ENCODE measurements around the gene GREM1. TPM values are rescaled to one million over a fixed set of nuclear protein-coding genes. Genes with fewer than 3 reads are reported as not detected.
A peak's percentile ranks its signal among the peaks of the same experiment; 100 is the strongest.

The GREM1 gene
- total RNA-seq, 1 experiment from 2014 or later, result 27.3 TPM

GRCh38 chr15:32716915-32717425 is 834 bp upstream of the GREM1 start:
- no peaks in the 10 kb centered on the region for H3K9me3 ChIP-seq
- H3K27me3 ChIP-seq, result peaks cover 7% of the 10 kb centered on the region
- H3K4me3 ChIP-seq, result peak overlapping the region; percentile 53
- no peak for DNase-seq
- no peaks in the 10 kb centered on the region; the same call in 1 of the 2 replicates for H3K36me3 ChIP-seq

GRCh38 chr15:32718227-32718820 is 520 bp downstream of the GREM1 start:
- Histone ChIP-seq H3K27me3 (peaks cover 7% of the 10 kb centered on the region), H3K4me3 (peak overlapping the region; percentile 53), H3K36me3 (no peaks in the 10 kb centered on the region; the same call in 1 of the 2 replicates), H3K9me3 (no peaks in the 10 kb centered on the region)
- DNase-seq, result peak; percentile 29

GRCh38 chr15:32718821-32719716 is 1.3 kb downstream of the GREM1 start:
- Histone ChIP-seq H3K9me3 (no peaks in the 10 kb centered on the region), H3K4me3 (peak overlapping the region; percentile 53), H3K36me3 (no peaks in the 10 kb centered on the region; the same call in 1 of the 2 replicates), H3K27me3 (peaks cover 7% of the 10 kb centered on the region)
- peak; percentile 33 for DNase-seq

- Histone ChIP-seq H3K4me3 (no peak overlapping the region), H3K36me3 (peaks cover 2% of the 10 kb centered on the region; the same call in 1 of the 2 replicates), H3K9me3 (no peaks in the 10 kb centered on the region), H3K27me3 (peaks cover 7% of the 10 kb centered on the region)
- no peak for DNase-seq
These were observed 3.8 kb downstream of the GREM1 start for GRCh38 chr15:32721596-32721995.

GRCh38 chr15:32722136-32722535 is 4.3 kb downstream of the GREM1 start:
- H3K9me3 ChIP-seq, result no peaks in the 10 kb centered on the region
- H3K27me3 ChIP-seq, result peaks cover 5% of the 10 kb centered on the region
- DNase-seq, result no peak
- H3K36me3 ChIP-seq, result peaks cover 2% of the 10 kb centered on the region; the same call in 1 of the 2 replicates
- H3K4me3 ChIP-seq, result no peak overlapping the region

- peaks cover 3% of the 10 kb centered on the region; the same call in 1 of the 2 replicates for H3K27me3 ChIP-seq
- H3K36me3 ChIP-seq, result peaks cover 2% of the 10 kb centered on the region; the same call in 1 of the 2 replicates
- H3K4me3 ChIP-seq, result no peak overlapping the region
- no peak for DNase-seq
- no peaks in the 10 kb centered on the region for H3K9me3 ChIP-seq
These were observed 5.6 kb downstream of the GREM1 start for GRCh38 chr15:32723171-32723948.

GRCh38 chr15:32729700-32730395 is 12.0 kb downstream of the GREM1 start:
- no peaks in the 10 kb centered on the region for H3K27me3 ChIP-seq
- H3K4me3 ChIP-seq, result no peak overlapping the region
- no peaks in the 10 kb centered on the region for H3K9me3 ChIP-seq
- no peak for DNase-seq
- peaks cover 8% of the 10 kb centered on the region; the same call in 1 of the 2 replicates for H3K36me3 ChIP-seq

- Histone ChIP-seq H3K27me3 (no peaks in the 10 kb centered on the region), H3K9me3 (no peaks in the 10 kb centered on the region), H3K4me3 (no peak overlapping the region), H3K36me3 (peaks cover 8% of the 10 kb centered on the region; the same call in 1 of the 2 replicates)
- DNase-seq, result no peak
These were observed 13.2 kb downstream of the GREM1 start for GRCh38 chr15:32730677-32731654.

- no peak for DNase-seq
- H3K4me3 ChIP-seq, result no peak overlapping the region
- H3K27me3 ChIP-seq, result no peaks in the 10 kb centered on the region
- no peaks in the 10 kb centered on the region for H3K9me3 ChIP-seq
- peaks cover 7% of the 10 kb centered on the region; the same call in 1 of the 2 replicates for H3K36me3 ChIP-seq
These were observed 14.9 kb downstream of the GREM1 start for GRCh38 chr15:32732574-32733157.

GRCh38 chr15:32733281-32733680 is 15.5 kb downstream of the GREM1 start:
- peaks cover 7% of the 10 kb centered on the region; the same call in 1 of the 2 replicates for H3K36me3 ChIP-seq

GRCh38 chr15:32735989-32736700 is 18.3 kb downstream of the GREM1 start:
- no peak overlapping the region for H3K4me3 ChIP-seq
- peaks cover 7% of the 10 kb centered on the region; the same call in 1 of the 2 replicates for H3K36me3 ChIP-seq
- H3K9me3 ChIP-seq, result no peaks in the 10 kb centered on the region
- no peak for DNase-seq
- H3K27me3 ChIP-seq, result no peaks in the 10 kb centered on the region

More at GRCh38 chr15:32733281-32733680, 15.5 kb downstream of the GREM1 start:
- H3K27me3 ChIP-seq, result no peaks in the 10 kb centered on the region
- H3K4me3 ChIP-seq, result no peak overlapping the region
- DNase-seq, result no peak
- H3K9me3 ChIP-seq, result no peaks in the 10 kb centered on the region

- H3K36me3 ChIP-seq, result peaks cover 7% of the 10 kb centered on the region; the same call in 1 of the 2 replicates
- 0 out of 2 replicates have a peak, but pooled peaks cover 3% of the 10 kb centered on the region for H3K9me3 ChIP-seq
- H3K27me3 ChIP-seq, result no peaks in the 10 kb centered on the region
- H3K4me3 ChIP-seq, result no peak overlapping the region
- no peak for DNase-seq
These were observed 18.9 kb downstream of the GREM1 start for GRCh38 chr15:32736701-32737061.

- H3K9me3 ChIP-seq, result 0 out of 2 replicates have a peak, but pooled peaks cover 3% of the 10 kb centered on the region
- DNase-seq, result no peak
- no peaks in the 10 kb centered on the region for H3K27me3 ChIP-seq
- H3K4me3 ChIP-seq, result no peak overlapping the region
- peaks cover 7% of the 10 kb centered on the region; the same call in 1 of the 2 replicates for H3K36me3 ChIP-seq
These were observed 19.5 kb downstream of the GREM1 start for GRCh38 chr15:32737304-32737703.

GRCh38 chr15:32738666-32739065 is 20.9 kb downstream of the GREM1 start:
- DNase-seq, result no peak
- Histone ChIP-seq H3K36me3 (peaks cover 4% of the 10 kb centered on the region; the same call in 1 of the 2 replicates), H3K9me3 (peaks cover 3% of the 10 kb centered on the region; the same call in 1 of the 2 replicates), H3K4me3 (no peak overlapping the region), H3K27me3 (no peaks in the 10 kb centered on the region)
